NCI-H748 (cell line): ENCODE measurements around the gene RPS24.

ENCODE experiments used
- DNase-seq: peaks from one replicate; lab custom pipeline; 2025; ENCODE audit not compliant: unreplicated experiment; lab: John Stamatoyannopoulos, UW

The RPS24 gene

DNA sequence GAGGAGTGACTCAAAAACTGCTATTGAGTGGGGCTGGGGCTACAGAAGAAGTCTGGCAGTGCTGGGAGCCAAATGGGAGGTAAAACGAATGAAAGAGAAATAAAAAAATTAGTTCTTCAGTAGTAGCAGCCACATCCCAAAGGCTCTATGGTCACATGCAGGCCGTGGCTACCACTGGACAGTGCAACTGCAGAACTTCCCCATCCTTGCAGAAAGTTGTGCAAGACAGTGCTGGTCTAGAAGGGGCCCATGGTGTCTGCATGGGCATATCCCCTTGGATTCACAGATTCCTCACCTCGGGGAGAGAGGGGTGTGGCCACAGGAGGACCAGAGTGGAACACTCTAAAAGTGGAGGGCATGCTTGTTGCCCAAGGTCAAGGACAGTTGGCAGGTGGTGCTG is 47.6 kb downstream of the RPS24 start:
- no peak for DNase-seq

DNA sequence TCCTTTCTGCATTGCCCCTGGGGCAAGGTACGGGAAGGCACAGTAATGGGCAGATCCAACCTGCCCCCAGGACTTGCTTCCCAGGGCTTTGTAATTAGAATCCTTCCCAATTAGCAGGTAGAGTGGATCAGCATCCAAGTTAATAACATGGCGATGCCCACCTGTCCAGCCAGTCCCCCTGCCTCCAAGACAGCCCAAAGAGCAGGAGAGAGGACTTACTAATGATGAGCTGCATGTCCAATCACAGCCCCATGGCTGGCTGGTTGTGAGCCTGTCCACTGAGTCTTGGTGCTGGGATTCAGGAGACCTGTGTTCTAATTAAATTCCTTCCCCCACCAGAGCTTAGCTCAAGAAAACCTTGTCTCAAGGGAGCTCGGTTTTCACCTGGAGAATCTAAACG is 49.0 kb downstream of the RPS24 start:
- no peak for DNase-seq
